ENCODE results near the gene ANO2. TPM values are rescaled to one million over a fixed set of nuclear protein-coding genes. Genes with fewer than 3 reads are reported as not detected.

The ANO2 gene
- total RNA-seq, 2 donors from 2014 or later: 14.3 to 28.5 TPM

DNA sequence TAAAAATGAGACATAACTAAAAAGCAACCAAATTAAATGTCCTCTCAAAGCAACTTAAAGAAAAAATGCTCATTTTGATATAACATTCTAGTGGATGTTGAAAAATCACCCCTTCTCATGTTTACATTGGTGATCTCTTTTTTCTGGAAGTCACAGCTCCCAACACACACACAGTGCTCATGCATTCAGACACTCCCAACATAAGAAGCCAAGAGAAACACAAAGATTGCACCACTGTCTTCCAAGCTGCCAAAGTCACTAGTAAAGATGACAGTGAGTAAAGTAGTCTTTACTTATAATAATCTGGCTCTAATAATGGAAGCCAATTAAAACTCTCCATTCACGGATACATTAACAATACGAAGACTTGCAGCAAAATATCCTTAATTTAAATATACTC lies 294.8 kb downstream of the ANO2 start:
- Mint-ChIP-seq H3K27me3 (ENCODE audit: insufficient read depth) (peaks cover 3% of the 10 kb centered on the region), H3K36me3 (ENCODE audit: low read depth) (no peaks in the 10 kb centered on the region), H3K27ac (no peak overlapping the region), H3K4me1 (peaks cover 10% of the 10 kb centered on the region), H3K4me3 (no peak overlapping the region), H3K9me3 (no peaks in the 10 kb centered on the region)
- DNase-seq: no peak
- Histone ChIP-seq H3K4me3 (ENCODE audit: low read length) (no peak overlapping the region), H3K4me1 (ENCODE audit: control insufficient read depth, insufficient read depth, low read length) (peaks cover 6% of the 10 kb centered on the region), H3K27me3 (ENCODE audit: control insufficient read depth, insufficient read depth, low read length, poor library complexity, severe bottlenecking) (peaks cover 7% of the 10 kb centered on the region), H3K27ac (ENCODE audit: low read depth, low read length) (no peak overlapping the region), H3K9ac (ENCODE audit: extremely low read depth, low read length, poor library complexity, severe bottlenecking) (no peak overlapping the region), H3K36me3 (ENCODE audit: control insufficient read depth, insufficient read depth, low read length) (no peaks in the 10 kb centered on the region), H3K9me3 (ENCODE audit: control insufficient read depth, low read length) (no peaks in the 10 kb centered on the region)
- no peak for TF ChIP-seq CTCF (conservative IDR thresholded peaks at IDR 0.05)
- 52 to 64% methylated on average over 2 of the region's 2 CpGs for WGBS, 2 experiments (ENCODE audit: insufficient coverage in 1 of 2, insufficient read length in 1 of 2)

DNA sequence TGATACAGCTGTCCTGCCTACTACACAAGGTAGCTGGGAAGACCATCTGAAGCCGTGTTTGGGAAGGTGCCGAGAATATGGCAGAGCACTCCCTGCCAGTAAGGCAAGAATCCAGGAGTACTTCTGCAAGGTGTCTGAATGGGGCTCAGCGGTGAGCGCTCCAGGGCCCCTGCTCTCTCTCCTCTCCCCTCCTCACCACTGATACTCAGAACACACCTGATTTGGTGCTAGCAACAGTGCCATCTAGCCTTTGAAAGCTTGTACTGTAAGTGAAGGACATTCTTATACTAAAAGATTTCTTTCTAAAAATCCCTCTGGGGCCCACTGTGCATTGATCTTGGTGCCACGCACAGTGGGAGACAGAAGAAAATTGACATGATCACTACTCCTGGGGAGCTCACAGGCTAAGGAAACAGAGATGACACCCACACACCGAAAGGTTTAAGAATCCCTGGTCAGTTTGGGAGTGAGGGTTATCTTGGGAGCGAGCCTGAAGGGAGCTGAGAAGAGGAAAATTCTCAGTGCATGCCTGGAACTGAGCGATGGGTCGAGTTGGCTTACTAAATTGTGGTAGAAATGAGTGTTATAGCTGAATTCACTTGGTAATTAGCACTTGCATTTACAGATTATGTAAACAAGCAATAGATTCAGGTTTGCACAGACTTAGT lies 296.2 kb downstream of the ANO2 start:
- H3K9ac ChIP-seq (ENCODE audit: extremely low read depth, low read length, poor library complexity, severe bottlenecking): no peak overlapping the region
- peaks cover 7% of the 10 kb centered on the region for H3K27me3 ChIP-seq (ENCODE audit: control insufficient read depth, insufficient read depth, low read length, poor library complexity, severe bottlenecking)
- no peaks in the 10 kb centered on the region for H3K36me3 Mint-ChIP-seq (ENCODE audit: low read depth)
- no peak overlapping the region for H3K27ac Mint-ChIP-seq
- 40 to 45% methylated on average over 7 to 9 of the region's 9 CpGs for WGBS, 2 experiments (ENCODE audit: insufficient coverage in 1 of 2, insufficient read length in 1 of 2)
- H3K9me3 ChIP-seq (ENCODE audit: control insufficient read depth, low read length): no peaks in the 10 kb centered on the region
- no peak overlapping the region for H3K4me3 ChIP-seq (ENCODE audit: low read length)
- H3K36me3 ChIP-seq (ENCODE audit: control insufficient read depth, insufficient read depth, low read length): no peaks in the 10 kb centered on the region
- H3K27ac ChIP-seq (ENCODE audit: low read depth, low read length): no peak overlapping the region
- TF ChIP-seq CTCF (conservative IDR thresholded peaks at IDR 0.05): peak; percentile 99
- H3K4me3 Mint-ChIP-seq: no peak overlapping the region
- H3K9me3 Mint-ChIP-seq: no peaks in the 10 kb centered on the region
- peaks cover 10% of the 10 kb centered on the region for H3K4me1 Mint-ChIP-seq
- H3K27me3 Mint-ChIP-seq (ENCODE audit: insufficient read depth): peaks cover 3% of the 10 kb centered on the region
- DNase-seq: peak; percentile 86
- H3K4me1 ChIP-seq (ENCODE audit: control insufficient read depth, insufficient read depth, low read length): peaks cover 4% of the 10 kb centered on the region

DNA sequence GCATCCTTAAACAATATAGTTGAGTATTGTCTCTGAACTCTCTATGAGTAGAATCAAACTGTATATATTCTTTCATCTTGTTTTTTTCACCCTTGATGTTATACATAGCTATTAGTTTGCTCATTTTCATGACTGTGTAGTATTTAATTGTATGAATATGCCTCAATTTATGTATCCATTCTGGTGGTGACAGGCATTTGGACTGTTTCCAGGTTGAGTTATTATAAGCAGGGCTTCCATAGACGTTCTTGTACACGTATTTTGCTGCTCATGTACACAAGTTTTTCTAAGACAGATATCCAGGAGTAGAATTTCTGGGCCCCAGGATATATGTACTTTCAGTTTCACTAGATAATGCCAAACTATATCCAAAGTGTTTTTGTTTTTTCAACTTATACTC lies 301.8 kb downstream of the ANO2 start:
- no peaks in the 10 kb centered on the region for H3K9me3 Mint-ChIP-seq
- H3K27ac Mint-ChIP-seq: no peak overlapping the region
- Histone ChIP-seq H3K36me3 (ENCODE audit: control insufficient read depth, insufficient read depth, low read length) (no peaks in the 10 kb centered on the region), H3K4me1 (ENCODE audit: control insufficient read depth, insufficient read depth, low read length) (peaks cover under 1% of the 10 kb centered on the region), H3K9me3 (ENCODE audit: control insufficient read depth, low read length) (no peaks in the 10 kb centered on the region), H3K27ac (ENCODE audit: low read depth, low read length) (no peak overlapping the region), H3K27me3 (ENCODE audit: control insufficient read depth, insufficient read depth, low read length, poor library complexity, severe bottlenecking) (no peaks in the 10 kb centered on the region), H3K4me3 (ENCODE audit: low read length) (no peak overlapping the region), H3K9ac (ENCODE audit: extremely low read depth, low read length, poor library complexity, severe bottlenecking) (no peak overlapping the region)
- H3K27me3 Mint-ChIP-seq (ENCODE audit: insufficient read depth): peaks cover 8% of the 10 kb centered on the region
- 90 to 95% methylated on average over 2 of the region's 2 CpGs for WGBS, 2 experiments (ENCODE audit: insufficient coverage in 1 of 2, insufficient read length in 1 of 2)
- no peak overlapping the region for H3K4me3 Mint-ChIP-seq
- peaks cover 6% of the 10 kb centered on the region for H3K4me1 Mint-ChIP-seq
- peaks cover 1% of the 10 kb centered on the region for H3K36me3 Mint-ChIP-seq (ENCODE audit: low read depth)
- no peak for TF ChIP-seq CTCF (conservative IDR thresholded peaks at IDR 0.05)
- no peak for DNase-seq

Measured in endodermal cell (in vitro differentiated cells).